IMR-90 (cell line): ENCODE measurements around the gene VEPH1. TPM values are rescaled to one million over a fixed set of nuclear protein-coding genes. Genes with fewer than 3 reads are reported as not detected.

Experiments
- ATAC-seq: fragments of 200-7000 bp; cut with Tn5 transposase; 2 replicates; pipeline ENCODE4 v1.9.1; 2020; ENCODE audit warnings: low read depth, mild to moderate bottlenecking, moderate library complexity
- BruUV-seq: library from RNA; stranded (reverse); fragments of 400-500 nt; replicated peaks from 2 replicates; lab custom pipeline; 2021; lab: Mats Ljungman, UMichigan
- CTCF ChIA-PET: fragments of 300-600 bp; formaldehyde crosslinking; extraction: SDS; loops from one replicate; lab custom pipeline; 2021; ENCODE audit warnings: antibody characterized with exemption; lab: Yijun Ruan, JAX
- POLR2A ChIA-PET: fragments of 300-600 bp; sonication (Branson Sonifier 250); formaldehyde crosslinking; loops from one replicate; lab custom pipeline; 2022; ENCODE audit warnings: antibody characterized with exemption; ENCODE audit not compliant: unreplicated experiment; lab: Charles Lee
- DNase-seq: peaks from one replicate; pipeline ENCODE4 v3.0.0; 2013
- H2AFZ ChIP-seq: replicated peaks from 2 replicates; pipeline ENCODE3; 2013; ENCODE audit warnings: low read length, mild to moderate bottlenecking; ENCODE audit not compliant: poor library complexity
- H2AK5ac ChIP-seq: 2 replicates; pipeline ENCODE4 v1.6.1; 2013; ENCODE audit warnings: low read depth, low read length, inconsistent platforms
- H2AK9ac ChIP-seq: replicated peaks from 2 replicates; pipeline ENCODE3; 2013; ENCODE audit warnings: mild to moderate bottlenecking, low read depth, low read length, moderate library complexity; ENCODE audit not compliant: poor library complexity
- H2BK120ac ChIP-seq: 2 replicates; pipeline ENCODE4 v1.6.1; 2013; ENCODE audit warnings: low read depth, low read length, inconsistent platforms
- H2BK15ac ChIP-seq: 3 replicates; pipeline ENCODE4 v1.6.1; 2013; ENCODE audit warnings: low read depth, low read length, inconsistent platforms
- H2BK20ac ChIP-seq: 2 replicates; pipeline ENCODE4 v1.6.1; 2013; ENCODE audit warnings: low read depth, mild to moderate bottlenecking, inconsistent platforms, low read length, moderate library complexity
- H2BK5ac ChIP-seq: 2 replicates; pipeline ENCODE4 v1.6.1; 2013; ENCODE audit warnings: mild to moderate bottlenecking, low read depth, low read length, inconsistent platforms; ENCODE audit not compliant: poor library complexity, severe bottlenecking
- H3K14ac ChIP-seq: replicated peaks from 2 replicates; pipeline ENCODE4 v1.6.1; 2013; ENCODE audit warnings: low read depth, low read length, inconsistent platforms
- H3K18ac ChIP-seq: 2 replicates; pipeline ENCODE4 v1.6.1; 2013; ENCODE audit warnings: low read depth, low read length, control low read depth
- H3K23ac ChIP-seq: 2 replicates; pipeline ENCODE4 v1.6.1; 2013; ENCODE audit warnings: low read depth, low read length, inconsistent platforms
- H3K27ac ChIP-seq: 2 replicates; pipeline ENCODE4 v1.5.1; 2013; ENCODE audit warnings: mild to moderate bottlenecking, control low read depth, low read length; ENCODE audit not compliant: insufficient read depth
- H3K27me3 ChIP-seq: 2 replicates; pipeline ENCODE4 v1.6.1; 2013; ENCODE audit warnings: low read length; ENCODE audit not compliant: control insufficient read depth, insufficient read depth
- H3K36me3 ChIP-seq: 2 replicates; pipeline ENCODE4 v1.6.1; 2013; ENCODE audit warnings: low read length, mixed read lengths; ENCODE audit not compliant: control insufficient read depth, insufficient read depth
- H3K4ac ChIP-seq: 2 replicates; pipeline ENCODE4 v1.6.1; 2013; ENCODE audit warnings: low read depth, low read length, inconsistent platforms
- H3K4me1 ChIP-seq: 2 replicates; pipeline ENCODE4 v1.6.1; 2013; ENCODE audit warnings: low read length, mixed read lengths; ENCODE audit not compliant: control insufficient read depth, insufficient read depth
- H3K4me2 ChIP-seq: 2 replicates; pipeline ENCODE4 v1.6.1; 2013; ENCODE audit warnings: low read depth, mild to moderate bottlenecking, control low read depth, low read length, moderate library complexity
- H3K4me3 ChIP-seq: 2 replicates; pipeline ENCODE4 v1.5.1; 2013; ENCODE audit warnings: low read depth, mild to moderate bottlenecking, control low read depth, low read length, moderate library complexity; ENCODE audit not compliant: insufficient read depth
- H3K56ac ChIP-seq: 2 replicates; pipeline ENCODE4 v1.6.1; 2013; ENCODE audit warnings: low read length, inconsistent platforms; ENCODE audit not compliant: insufficient read depth; ENCODE audit errors: extremely low read depth
- H3K79me1 ChIP-seq, 2 experiments: 2 replicates each; pipeline ENCODE4 v1.6.1; 2013; ENCODE audit warnings: low read length in 2 of 2, inconsistent platforms in 1 of 2, low read depth in 1 of 2
- H3K9ac ChIP-seq: 2 replicates; pipeline ENCODE4 v1.6.1; 2013; ENCODE audit warnings: low read depth, low read length, control low read depth
- H3K9me1 ChIP-seq: 2 replicates; pipeline ENCODE4 v1.6.1; 2013; ENCODE audit warnings: low read length, inconsistent platforms; ENCODE audit not compliant: insufficient read depth
- H3K9me3 ChIP-seq: 2 replicates; pipeline ENCODE4 v1.6.1; 2013; ENCODE audit warnings: low read length; ENCODE audit not compliant: control insufficient read depth, insufficient read depth
- H4K20me1 ChIP-seq: 2 replicates; pipeline ENCODE4 v1.6.1; 2013; ENCODE audit warnings: low read length, inconsistent platforms; ENCODE audit not compliant: insufficient read depth
- H4K5ac ChIP-seq: 2 replicates; pipeline ENCODE4 v1.6.1; 2013; ENCODE audit warnings: mild to moderate bottlenecking, low read depth, low read length, control low read depth
- H4K8ac ChIP-seq, 2 experiments: 2 replicates each; pipeline ENCODE4 v1.6.1; 2013; ENCODE audit warnings: low read depth in 2 of 2, low read length in 2 of 2, control low read depth in 1 of 2, inconsistent platforms in 1 of 2
- H4K91ac ChIP-seq: 2 replicates; pipeline ENCODE4 v1.6.1; 2013; ENCODE audit warnings: low read depth, low read length, inconsistent platforms; ENCODE audit not compliant: insufficient read depth
- CTCF ChIP-seq: conservative IDR thresholded peaks from 2 replicates; pipeline ENCODE4 v1.5.1; 2012; ENCODE audit warnings: mild to moderate bottlenecking, low read depth, low read length, improper control_type of control experiment
- POLR2A ChIP-seq: IDR thresholded peaks from 2 replicates; pipeline ENCODE4 v1.6.1; 2012; ENCODE audit warnings: mild to moderate bottlenecking, low read depth, low read length
- RCOR1 ChIP-seq: IDR thresholded peaks from 2 replicates; pipeline ENCODE4 v1.6.1; 2012; ENCODE audit warnings: mild to moderate bottlenecking, low read length, improper control_type of control experiment; ENCODE audit not compliant: insufficient replicate concordance
- RFX5 ChIP-seq: IDR thresholded peaks from 2 replicates; pipeline ENCODE4 v1.8.0; 2012; ENCODE audit warnings: low read depth, mild to moderate bottlenecking, low read length, moderate library complexity
- USF2 ChIP-seq: fragments of 150-350 bp; IDR thresholded peaks from 2 replicates; pipeline ENCODE4 v1.6.1; 2017; ENCODE audit warnings: mild to moderate bottlenecking, antibody characterized with exemption, low read length, low read depth
- WGBS, 2 experiments: methylation state at CpG; one replicate each; pipeline versions ENCODE4 v1.1.5 to v1.1.7; 2013; ENCODE audit warnings: missing lambda C conversion rate in 2 of 2; ENCODE audit not compliant: insufficient read length in 1 of 2; ENCODE audit errors: extremely low coverage in 2 of 2; 5-methylcytosine and 5-hydroxymethylcytosine counted together
- dilution Hi-C: fragments of 300-500 bp; cut with HindIII; formaldehyde crosslinking; loops from one replicate; pipeline ENCODE4 v1.14.3; 2018; ENCODE audit warnings: low sequenced_read_pairs; ENCODE audit not compliant: unreplicated experiment
- in situ Hi-C: fragments of 300-500 bp; cut with MboI; formaldehyde crosslinking; loops from 3 replicates; pipeline ENCODE4 v1.14.3; 2019; ENCODE audit warnings: low sequenced_read_pairs, inconsistent platforms, mixed read lengths
- intact Hi-C: fragments of 100-400 bp; cut with micrococcal nuclease; formaldehyde crosslinking; loops from 2 replicates; pipeline ENCODE4 v1.10.0; 2022
- polyA plus RNA-seq, 3 experiments: library from polyadenylated mRNA; depleted of rRNA; stranded (reverse); fragments of >200 nt; gene quantifications; 2 replicates each; pipeline ENCODE4 v1.2.3, GENCODE V29; 2012; ENCODE audit warnings: low replicate concordance in 1 of 3
- total RNA-seq: library from RNA; depleted of rRNA; stranded (reverse); fragments of >200 nt; gene quantifications from 2 replicates; pipeline ENCODE4 v1.2.3, GENCODE V29; 2012

The VEPH1 gene
- total and polyA plus RNA-seq, 2 of the 4 experiments (the other 2 are of a cell fraction): 30.5 to 130 TPM

DNA sequence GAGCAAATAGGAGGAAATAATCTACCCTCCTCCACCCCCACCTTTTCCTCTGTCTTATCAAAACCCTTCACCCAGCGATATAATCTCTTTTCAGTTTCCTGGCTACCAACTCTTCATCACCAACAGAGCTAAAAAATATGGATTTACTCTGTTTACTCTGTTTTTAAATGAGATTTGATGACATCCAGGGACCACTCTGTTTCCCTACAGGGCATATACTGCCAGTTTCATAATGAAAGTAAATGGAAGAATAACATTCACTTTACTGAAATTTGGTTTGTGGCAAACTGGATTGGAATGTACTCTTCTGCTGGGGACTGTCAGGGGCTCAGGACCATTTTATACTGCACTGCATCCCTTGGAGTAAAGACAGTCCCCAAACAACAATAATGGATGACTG lies 146.7 kb downstream of the VEPH1 start:
- Histone ChIP-seq H2BK20ac (peak overlapping the region; percentile 38), H3K36me3 (no peaks in the 10 kb centered on the region), H4K20me1 (no peaks in the 10 kb centered on the region), H3K4me2 (no peak overlapping the region), H3K79me1 (0 out of 4 replicates have a peak, but pooled peaks cover 0 to 2% of the 10 kb centered on the region in 2 experiments), H4K5ac (no peak overlapping the region), H3K27me3 (no peaks in the 10 kb centered on the region), H2BK5ac (no peak overlapping the region), H3K9me3 (no peaks in the 10 kb centered on the region), H4K8ac (no peak overlapping the region), H3K18ac (no peak overlapping the region), H2AK5ac (no peak overlapping the region), H2AK9ac (no peak overlapping the region), H3K4ac (no peak overlapping the region), H4K91ac (no peak overlapping the region), H3K27ac (no peak overlapping the region), H2BK120ac (peak overlapping the region; percentile 42), H3K9ac (no peak overlapping the region), H3K14ac (no peak overlapping the region), H3K56ac (no peak overlapping the region), H3K23ac (no peak overlapping the region), H3K4me3 (no peak overlapping the region), H3K4me1 (peaks cover 5% of the 10 kb centered on the region; the same call in 1 of the 2 replicates), H3K9me1 (peaks cover 6% of the 10 kb centered on the region; the same call in 1 of the 2 replicates), H2BK15ac (no peak overlapping the region; the same call in 2 of the 3 replicates), H2AFZ (no peak overlapping the region)
- TF ChIP-seq POLR2A (no peak), CTCF (no peak), USF2 (no peak), RFX5 (no peak), RCOR1 (no peak)
- in situ Hi-C loops (no loop called here), dilution Hi-C loops (no loop called here), intact Hi-C loops (loop anchor here (5.0 to 10.0 kb wide), 2 partner anchors 138 to 154 kb away; no protein-coding TSS in a partner anchor)
- no CpG with 5 or more reads among the region's 1 CpG for WGBS, 2 experiments
- CTCF ChIA-PET: interaction anchor here (0.5 kb wide), 1 partner anchor 21 kb away, joined by 3 read pairs; no protein-coding TSS in a partner anchor
- ATAC-seq (no peak), DNase-seq (no peak)
- POLR2A ChIA-PET: no interaction called here
- BruUV-seq: no TSS peak
